ENCODE data around the gene SMPD2. TPM values are rescaled to one million over a fixed set of nuclear protein-coding genes. Genes with fewer than 3 reads are reported as not detected.
A peak's percentile ranks its signal among the peaks of the same experiment; 100 is the strongest.

Gene SMPD2
- total RNA-seq = 1 to 10 TPM; 7.6 to 9.8 TPM

DNA sequence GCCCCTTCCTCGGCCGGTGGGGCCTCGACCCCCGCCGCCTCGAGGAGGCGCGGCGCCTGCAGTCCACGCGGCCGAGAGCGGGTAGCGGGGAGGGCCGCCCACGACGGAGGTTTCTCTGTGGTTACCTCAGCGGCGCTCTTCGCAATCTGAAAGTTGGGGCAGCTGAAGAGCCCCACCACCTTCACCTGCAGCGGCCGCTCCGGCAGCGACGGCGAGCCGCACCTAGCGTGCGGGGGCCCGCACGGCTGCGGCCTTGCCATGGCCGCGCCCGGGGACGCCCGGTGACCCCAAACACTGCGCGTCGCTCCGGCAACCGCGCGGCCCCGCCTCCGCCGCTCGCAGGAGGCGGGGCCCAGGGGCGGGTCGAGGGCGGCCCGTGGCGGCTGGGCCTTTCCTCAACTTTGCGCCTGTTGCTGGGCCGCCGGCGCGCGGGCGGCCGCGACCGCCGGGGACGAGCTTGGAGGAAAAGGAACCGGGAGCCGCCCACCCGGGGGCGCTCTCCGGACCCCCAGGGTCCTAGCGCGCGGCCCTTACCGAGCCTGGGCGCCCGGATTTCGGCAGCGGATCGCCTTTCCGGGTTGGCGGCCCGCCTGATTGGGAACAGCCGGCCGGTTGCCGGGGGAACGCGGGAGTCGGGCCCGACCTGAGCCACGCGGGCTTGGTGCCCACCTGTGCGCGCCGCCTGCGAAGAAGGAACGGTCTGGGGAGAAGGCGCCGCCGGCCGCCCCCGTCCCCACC, at the start of gene SMPD2, which contains the start of gene PPIL6:
Gene SMPD2, plus strand, starts transcription at position 394 of the 738 bp plus-strand sequence. CDS start 398 bp downstream, outside the sequence.
Gene PPIL6, minus strand, starts transcription at position 298 of the 738 bp plus-strand sequence. Its CDS starts 38 bp downstream, at position 260.
- Mint-ChIP-seq H3K36me3 (peaks cover 5 to 6% of the 10 kb centered on the region in 2 donors), H3K27ac (peak within 1 kb of the TSS; percentile 84 to 89), H3K9me3 (no peaks in the 10 kb centered on the region)
- ATAC-seq (peak; percentile 91 to 95), DNase-seq (ENCODE audit: low spot score in 2 of 2) (peak; percentile 77 to 78)

GRCh38 chr6:109393157-109393885, 47.2 kb upstream of the SMPD2 start:
- no peaks in the 10 kb centered on the region for H3K9me3 Mint-ChIP-seq
- no peak for DNase-seq (ENCODE audit: low spot score in 2 of 2)
- no peak overlapping the region for H3K27ac Mint-ChIP-seq
- no peaks in the 10 kb centered on the region for H3K36me3 Mint-ChIP-seq
- ATAC-seq = no peak

DNA sequence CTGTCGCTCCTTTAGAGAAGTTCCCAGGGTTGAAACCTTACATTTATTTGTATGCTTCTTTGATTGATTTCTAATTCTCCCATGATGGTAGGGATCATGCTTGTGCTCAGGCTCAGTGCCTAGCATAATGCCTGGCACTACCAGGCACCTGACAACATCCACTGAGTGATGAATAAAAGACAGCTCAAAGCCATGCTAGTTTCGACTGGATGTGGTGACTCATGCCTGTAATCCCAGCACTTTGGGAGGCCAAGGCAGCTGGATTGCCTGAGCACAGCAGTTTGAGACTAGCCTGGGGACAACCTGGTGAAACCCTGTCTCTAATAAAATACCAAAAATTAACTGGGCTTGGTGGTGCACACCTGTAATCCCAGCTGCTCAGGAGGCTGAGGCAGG, 46.6 kb upstream of the SMPD2 start:
- peak in 1 of 2 donors; percentile 43 for ATAC-seq
- no peak overlapping the region for H3K27ac Mint-ChIP-seq
- H3K9me3 Mint-ChIP-seq = no peaks in the 10 kb centered on the region

GRCh38 chr6:109396046-109396718, 44.3 kb upstream of the SMPD2 start:
- H3K27ac Mint-ChIP-seq = no peak overlapping the region
- peak in 1 of 2 donors; percentile 58 for ATAC-seq
- DNase-seq (ENCODE audit: low spot score in 2 of 2) = no peak
- H3K9me3 Mint-ChIP-seq = no peaks in the 10 kb centered on the region
- H3K36me3 Mint-ChIP-seq = no peaks in the 10 kb centered on the region

More for the DNA sequence above, 46.6 kb upstream of the SMPD2 start:
- no peaks in the 10 kb centered on the region for H3K36me3 Mint-ChIP-seq
- no peak for DNase-seq (ENCODE audit: low spot score in 2 of 2)

GRCh38 chr6:109397020-109397419, 43.5 kb upstream of the SMPD2 start:
- Mint-ChIP-seq H3K27ac (peak overlapping the region in 1 of 2 donors; percentile 3), H3K36me3 (no peaks in the 10 kb centered on the region), H3K9me3 (no peaks in the 10 kb centered on the region)
- ATAC-seq (peak in 1 of 2 donors; percentile 16), DNase-seq (ENCODE audit: low spot score in 2 of 2) (no peak)

- DNase-seq (ENCODE audit: low spot score in 2 of 2) = no peak
- Mint-ChIP-seq H3K27ac (no peak overlapping the region), H3K9me3 (no peaks in the 10 kb centered on the region), H3K36me3 (no peaks in the 10 kb centered on the region)
- ATAC-seq = no peak
Measured at GRCh38 chr6:109406196-109406595, 34.3 kb upstream of the SMPD2 start.

GRCh38 chr6:109411034-109411433, 29.5 kb upstream of the SMPD2 start:
- no peak for ATAC-seq

GRCh38 chr6:109417646-109418045, 22.9 kb upstream of the SMPD2 start:
- Mint-ChIP-seq H3K36me3 (no peaks in the 10 kb centered on the region), H3K27ac (no peak overlapping the region), H3K9me3 (no peaks in the 10 kb centered on the region)
- DNase-seq (ENCODE audit: low spot score in 2 of 2) (no peak), ATAC-seq (no peak)

More at GRCh38 chr6:109411034-109411433, 29.5 kb upstream of the SMPD2 start:
- H3K9me3 Mint-ChIP-seq = no peaks in the 10 kb centered on the region
- no peak overlapping the region for H3K27ac Mint-ChIP-seq
- no peak for DNase-seq (ENCODE audit: low spot score in 2 of 2)
- no peaks in the 10 kb centered on the region for H3K36me3 Mint-ChIP-seq

GRCh38 chr6:109420751-109421150, 19.8 kb upstream of the SMPD2 start:
- DNase-seq (ENCODE audit: low spot score in 2 of 2) = no peak

GRCh38 chr6:109421184-109421583, 19.3 kb upstream of the SMPD2 start:
- Mint-ChIP-seq H3K9me3 (no peaks in the 10 kb centered on the region), H3K36me3 (no peaks in the 10 kb centered on the region)
- ATAC-seq = no peak

More at GRCh38 chr6:109420751-109421150, 19.8 kb upstream of the SMPD2 start:
- Mint-ChIP-seq H3K27ac (no peak overlapping the region), H3K9me3 (no peaks in the 10 kb centered on the region), H3K36me3 (no peaks in the 10 kb centered on the region)
- ATAC-seq = no peak

DNA sequence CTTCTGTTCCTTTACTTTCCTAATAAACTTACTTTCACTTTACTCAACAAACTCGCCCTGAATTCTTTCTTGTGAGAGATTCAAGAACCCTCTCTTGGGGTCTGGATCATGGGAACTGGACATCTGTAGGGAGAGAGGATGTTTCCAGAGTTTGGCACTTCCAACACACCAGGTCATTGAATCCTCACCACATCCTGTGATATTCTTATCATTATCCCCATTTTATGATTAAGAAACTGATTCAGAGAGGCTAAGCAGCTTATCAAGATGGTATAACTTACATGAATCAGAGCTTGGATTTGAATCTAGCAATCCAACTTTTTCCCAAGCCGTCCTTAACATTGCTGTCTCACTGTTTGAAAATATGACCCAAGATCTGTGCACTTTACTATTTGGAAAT, 15.6 kb upstream of the SMPD2 start:
- no peak for ATAC-seq
- DNase-seq (ENCODE audit: low spot score in 2 of 2) = no peak
- Mint-ChIP-seq H3K9me3 (no peaks in the 10 kb centered on the region), H3K36me3 (no peaks in the 10 kb centered on the region), H3K27ac (no peak overlapping the region)

More at GRCh38 chr6:109421184-109421583, 19.3 kb upstream of the SMPD2 start:
- DNase-seq (ENCODE audit: low spot score in 2 of 2) = no peak
- no peak overlapping the region for H3K27ac Mint-ChIP-seq

DNA sequence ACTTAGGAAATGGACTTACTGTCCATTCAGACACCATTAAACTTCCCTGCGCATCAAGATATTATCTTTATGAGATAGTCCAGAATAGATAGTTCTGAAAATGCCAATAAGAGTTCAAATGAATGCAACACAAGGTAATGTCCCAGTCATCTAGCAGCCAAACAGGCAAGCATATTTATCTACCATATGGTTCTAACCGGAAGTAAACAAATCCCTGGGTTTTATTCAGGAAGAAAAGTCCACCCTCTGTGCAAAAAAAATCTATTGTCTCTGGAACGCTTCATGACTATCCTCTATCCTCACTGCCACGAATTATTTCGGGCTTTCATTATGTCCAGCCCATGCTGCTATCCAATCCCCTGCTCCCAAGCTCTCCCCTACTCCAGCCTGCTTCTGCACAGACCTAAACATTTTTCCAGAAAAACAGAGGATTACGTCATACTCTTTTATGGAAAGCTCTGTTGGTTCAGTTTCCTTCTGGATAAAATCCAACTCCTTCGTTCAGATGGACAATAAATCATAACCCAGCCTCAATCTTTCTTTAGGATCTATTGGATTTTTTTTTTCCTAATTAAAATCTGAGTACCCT, 11.5 kb upstream of the SMPD2 start:
- no peaks in the 10 kb centered on the region for H3K36me3 Mint-ChIP-seq
- DNase-seq (ENCODE audit: low spot score in 2 of 2) (no peak), ATAC-seq (no peak)
- peak overlapping the region in 1 of 2 donors; percentile 3 for H3K27ac Mint-ChIP-seq
- H3K9me3 Mint-ChIP-seq = no peaks in the 10 kb centered on the region

- no peak for DNase-seq (ENCODE audit: low spot score in 2 of 2)
- H3K9me3 Mint-ChIP-seq = no peaks in the 10 kb centered on the region
- ATAC-seq = no peak
- H3K36me3 Mint-ChIP-seq = no peaks in the 10 kb centered on the region
- H3K27ac Mint-ChIP-seq = peak overlapping the region; percentile 1 to 3
Measured at GRCh38 chr6:109429496-109429895, 11.0 kb upstream of the SMPD2 start.

DNA sequence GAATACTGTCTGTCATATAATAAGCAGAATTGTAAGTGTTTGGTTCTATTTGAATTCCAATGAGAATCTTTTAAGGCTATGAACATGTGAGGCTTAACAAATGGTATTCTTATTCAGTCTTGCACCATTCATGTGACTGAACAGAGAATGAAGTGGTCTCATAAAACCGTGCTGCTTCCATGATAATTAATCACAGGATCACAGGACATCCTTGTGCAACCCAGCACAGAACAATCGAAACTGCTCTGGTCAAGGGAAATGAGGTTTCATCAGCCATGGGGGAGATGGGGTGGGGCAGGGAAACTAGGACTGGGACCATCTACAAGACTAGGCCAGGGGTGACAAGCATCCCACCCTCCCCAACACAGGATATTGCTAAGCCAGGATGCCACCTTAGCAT, 6.1 kb upstream of the SMPD2 start:
- ATAC-seq (no peak), DNase-seq (ENCODE audit: low spot score in 2 of 2) (no peak)
- H3K9me3 Mint-ChIP-seq = no peaks in the 10 kb centered on the region
- H3K36me3 Mint-ChIP-seq = no peaks in the 10 kb centered on the region
- H3K27ac Mint-ChIP-seq = no peak overlapping the region

DNA sequence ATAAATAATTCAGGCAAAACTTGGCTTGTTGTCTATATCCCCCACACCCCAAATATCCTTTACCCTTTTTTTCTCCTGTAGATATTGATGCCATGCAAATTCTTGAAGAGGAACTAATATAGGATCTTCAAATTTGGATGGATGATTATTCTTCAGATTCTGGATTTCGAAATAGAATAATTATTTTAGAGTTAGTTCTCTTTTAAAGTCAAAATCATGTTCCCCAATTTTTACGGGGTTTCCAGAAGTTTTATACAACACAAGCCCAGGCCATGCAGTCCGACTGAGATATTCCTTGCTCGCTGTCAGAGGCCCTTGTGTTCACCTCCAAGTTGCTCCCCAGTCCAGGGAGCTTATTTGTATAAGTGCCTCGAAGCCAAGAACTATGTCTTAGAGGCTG, 4.5 kb upstream of the SMPD2 start:
- H3K36me3 Mint-ChIP-seq = no peaks in the 10 kb centered on the region
- no peak overlapping the region for H3K27ac Mint-ChIP-seq
- no peaks in the 10 kb centered on the region for H3K9me3 Mint-ChIP-seq
- DNase-seq (ENCODE audit: low spot score in 2 of 2) (no peak), ATAC-seq (no peak)

- DNase-seq (ENCODE audit: low spot score in 2 of 2) (no peak), ATAC-seq (peak; percentile 20 to 34)
- Mint-ChIP-seq H3K27ac (peak overlapping the region; percentile 84 to 89), H3K36me3 (peaks cover 5 to 6% of the 10 kb centered on the region in 2 donors), H3K9me3 (no peaks in the 10 kb centered on the region)
Measured at GRCh38 chr6:109441069-109441816, 719 bp downstream of the SMPD2 start.

Data from activated naive CD4-positive, alpha-beta T cell treated with anti-CD3 and anti-CD28 coated beads, Interleukin-2, amount 50 U/mL, for 72 hours (primary cell).